GM12873 (cell line): ENCODE measurements around the gene TMC3.

ENCODE experiments used
- TF ChIP-seq, protein P1 (sequence below): IDR thresholded peaks from 2 replicates; pipeline ENCODE4 v1.5.1; 2012; ENCODE audit warnings: low read depth, mild to moderate bottlenecking, moderate library complexity, low read length, control low read depth; ENCODE audit not compliant: insufficient read depth; ENCODE audit errors: missing control alignments

Gene TMC3

DNA sequence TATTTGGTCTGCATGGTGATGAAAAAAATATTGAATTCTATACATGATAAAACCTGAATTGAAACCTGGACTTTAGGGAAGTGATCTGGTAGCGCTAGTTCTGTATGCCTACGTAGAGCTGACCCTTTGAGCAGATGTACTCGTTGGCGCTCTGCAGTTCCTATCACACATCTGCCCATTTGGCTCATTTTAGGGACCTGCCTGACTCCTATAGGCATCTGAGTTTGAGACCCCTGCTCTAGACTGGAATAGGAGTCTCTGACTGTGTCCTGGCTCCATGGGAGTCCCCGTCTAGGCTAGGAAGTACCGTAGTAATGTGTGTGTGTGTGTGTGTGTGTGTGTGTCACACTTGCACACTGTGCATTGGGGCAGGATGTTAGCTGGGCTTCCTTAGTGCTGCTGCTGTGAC lies 71.3 kb downstream of the TMC3 start:
- TF ChIP-seq, protein P1, sequence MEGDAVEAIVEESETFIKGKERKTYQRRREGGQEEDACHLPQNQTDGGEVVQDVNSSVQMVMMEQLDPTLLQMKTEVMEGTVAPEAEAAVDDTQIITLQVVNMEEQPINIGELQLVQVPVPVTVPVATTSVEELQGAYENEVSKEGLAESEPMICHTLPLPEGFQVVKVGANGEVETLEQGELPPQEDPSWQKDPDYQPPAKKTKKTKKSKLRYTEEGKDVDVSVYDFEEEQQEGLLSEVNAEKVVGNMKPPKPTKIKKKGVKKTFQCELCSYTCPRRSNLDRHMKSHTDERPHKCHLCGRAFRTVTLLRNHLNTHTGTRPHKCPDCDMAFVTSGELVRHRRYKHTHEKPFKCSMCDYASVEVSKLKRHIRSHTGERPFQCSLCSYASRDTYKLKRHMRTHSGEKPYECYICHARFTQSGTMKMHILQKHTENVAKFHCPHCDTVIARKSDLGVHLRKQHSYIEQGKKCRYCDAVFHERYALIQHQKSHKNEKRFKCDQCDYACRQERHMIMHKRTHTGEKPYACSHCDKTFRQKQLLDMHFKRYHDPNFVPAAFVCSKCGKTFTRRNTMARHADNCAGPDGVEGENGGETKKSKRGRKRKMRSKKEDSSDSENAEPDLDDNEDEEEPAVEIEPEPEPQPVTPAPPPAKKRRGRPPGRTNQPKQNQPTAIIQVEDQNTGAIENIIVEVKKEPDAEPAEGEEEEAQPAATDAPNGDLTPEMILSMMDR: no peak

DNA sequence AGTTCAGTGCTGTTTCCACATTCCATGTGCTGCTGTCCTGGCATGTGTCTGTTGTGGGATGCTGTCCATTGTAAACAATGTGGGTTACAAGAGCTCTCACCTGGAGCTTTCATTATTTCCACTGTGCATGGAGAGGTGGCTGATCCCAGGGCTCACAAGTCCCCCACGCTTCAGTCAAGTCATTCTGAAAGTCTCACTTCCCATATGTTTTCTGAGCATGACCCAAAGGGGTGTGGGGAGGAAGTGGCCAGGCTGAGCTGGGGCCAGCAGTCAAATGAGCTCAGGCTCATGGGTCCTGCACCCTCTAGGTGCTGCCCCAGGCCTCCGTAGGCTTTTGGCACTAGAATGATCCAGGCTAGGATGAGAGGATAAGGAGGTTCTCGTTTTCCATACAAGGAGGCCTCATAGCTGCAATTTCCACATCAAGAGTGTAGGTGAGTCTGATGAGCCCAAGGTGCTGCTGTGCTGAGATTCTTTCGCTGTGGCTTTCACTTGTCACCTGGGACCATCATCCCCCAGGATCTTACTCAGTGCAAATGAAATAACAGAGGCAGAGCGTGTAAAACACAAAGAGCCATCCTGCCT lies 72.1 kb downstream of the TMC3 start:
- TF ChIP-seq, protein P1: no peak

DNA sequence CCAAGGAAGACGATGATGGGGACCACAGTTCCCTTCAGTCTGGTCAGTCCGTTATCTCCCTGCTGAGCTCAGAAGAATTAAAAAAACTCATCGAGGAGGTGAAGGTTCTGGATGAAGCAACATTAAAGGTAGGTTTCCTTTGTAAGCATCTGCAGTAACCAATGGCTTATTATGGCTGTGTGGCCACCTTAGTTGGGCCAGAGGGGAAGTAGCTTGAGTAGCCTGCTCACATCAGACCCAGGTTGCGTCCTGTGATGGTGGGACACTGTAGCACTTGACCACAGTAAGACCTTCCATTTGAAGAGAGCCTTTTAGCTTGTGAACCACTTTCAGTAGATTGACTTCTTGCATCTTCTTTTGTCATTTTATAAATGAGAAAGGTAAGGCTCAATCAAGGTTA lies 72.6 kb downstream of the TMC3 start:
- TF ChIP-seq, protein P1: no peak

DNA sequence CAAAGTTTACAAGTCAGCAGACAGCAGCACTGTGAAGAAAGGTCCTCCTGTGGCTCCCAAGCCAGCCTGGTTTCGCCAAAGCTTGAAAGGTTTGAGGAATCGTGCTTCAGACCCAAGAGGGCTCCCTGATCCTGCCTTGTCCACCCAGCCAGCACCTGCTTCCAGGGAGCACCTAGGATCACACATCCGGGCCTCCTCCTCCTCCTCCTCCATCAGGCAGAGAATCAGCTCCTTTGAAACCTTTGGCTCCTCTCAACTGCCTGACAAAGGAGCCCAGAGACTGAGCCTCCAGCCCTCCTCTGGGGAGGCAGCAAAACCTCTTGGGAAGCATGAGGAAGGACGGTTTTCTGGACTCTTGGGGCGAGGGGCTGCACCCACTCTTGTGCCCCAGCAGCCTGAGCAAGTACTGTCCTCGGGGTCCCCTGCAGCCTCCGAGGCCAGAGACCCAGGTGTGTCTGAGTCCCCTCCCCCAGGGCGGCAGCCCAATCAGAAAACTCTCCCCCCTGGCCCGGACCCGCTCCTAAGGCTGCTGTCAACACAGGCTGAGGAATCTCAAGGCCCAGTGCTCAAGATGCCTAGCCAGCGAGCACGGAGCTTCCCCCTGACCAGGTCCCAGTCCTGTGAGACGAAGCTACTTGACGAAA lies 74.3 kb downstream of the TMC3 start:
- TF ChIP-seq, protein P1: no peak

DNA sequence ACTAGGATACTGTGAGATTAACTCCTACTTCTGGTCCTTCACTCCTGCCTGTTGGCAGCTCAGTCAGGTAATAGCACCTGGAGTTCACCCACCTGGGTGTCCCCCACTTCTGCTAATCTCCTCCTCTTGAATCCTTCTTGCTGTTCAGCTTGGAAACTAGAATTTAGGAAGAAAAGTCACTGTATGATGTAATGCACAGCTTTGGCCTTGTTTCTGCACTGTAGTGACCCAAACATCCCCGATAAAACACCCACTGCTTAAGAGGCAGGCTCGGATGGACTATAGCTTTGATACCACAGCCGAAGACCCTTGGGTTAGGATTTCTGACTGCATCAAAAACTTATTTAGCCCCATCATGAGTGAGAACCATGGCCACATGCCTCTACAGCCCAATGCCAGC lies 74.9 kb downstream of the TMC3 start:
- TF ChIP-seq, protein P1: no peak

DNA sequence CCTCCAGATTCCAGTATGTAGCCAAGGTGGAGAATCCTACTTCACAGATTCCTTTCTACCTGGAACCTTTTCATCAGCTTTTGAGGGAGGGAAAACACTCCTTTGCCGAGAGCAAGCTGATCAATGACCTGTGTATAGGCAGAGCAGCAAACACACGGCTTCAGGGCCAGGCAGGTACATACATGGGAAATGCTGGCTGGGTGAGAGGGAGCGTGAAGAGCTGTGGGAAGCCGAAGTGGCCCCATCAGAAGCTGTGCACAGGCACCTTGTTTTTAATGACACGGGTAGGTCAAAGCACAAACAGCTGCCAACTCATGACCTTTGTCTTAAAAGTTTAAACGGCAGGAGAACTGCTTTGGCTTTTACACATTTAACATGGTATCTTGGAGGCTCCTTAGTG lies 75.4 kb downstream of the TMC3 start:
- TF ChIP-seq, protein P1: no peak

DNA sequence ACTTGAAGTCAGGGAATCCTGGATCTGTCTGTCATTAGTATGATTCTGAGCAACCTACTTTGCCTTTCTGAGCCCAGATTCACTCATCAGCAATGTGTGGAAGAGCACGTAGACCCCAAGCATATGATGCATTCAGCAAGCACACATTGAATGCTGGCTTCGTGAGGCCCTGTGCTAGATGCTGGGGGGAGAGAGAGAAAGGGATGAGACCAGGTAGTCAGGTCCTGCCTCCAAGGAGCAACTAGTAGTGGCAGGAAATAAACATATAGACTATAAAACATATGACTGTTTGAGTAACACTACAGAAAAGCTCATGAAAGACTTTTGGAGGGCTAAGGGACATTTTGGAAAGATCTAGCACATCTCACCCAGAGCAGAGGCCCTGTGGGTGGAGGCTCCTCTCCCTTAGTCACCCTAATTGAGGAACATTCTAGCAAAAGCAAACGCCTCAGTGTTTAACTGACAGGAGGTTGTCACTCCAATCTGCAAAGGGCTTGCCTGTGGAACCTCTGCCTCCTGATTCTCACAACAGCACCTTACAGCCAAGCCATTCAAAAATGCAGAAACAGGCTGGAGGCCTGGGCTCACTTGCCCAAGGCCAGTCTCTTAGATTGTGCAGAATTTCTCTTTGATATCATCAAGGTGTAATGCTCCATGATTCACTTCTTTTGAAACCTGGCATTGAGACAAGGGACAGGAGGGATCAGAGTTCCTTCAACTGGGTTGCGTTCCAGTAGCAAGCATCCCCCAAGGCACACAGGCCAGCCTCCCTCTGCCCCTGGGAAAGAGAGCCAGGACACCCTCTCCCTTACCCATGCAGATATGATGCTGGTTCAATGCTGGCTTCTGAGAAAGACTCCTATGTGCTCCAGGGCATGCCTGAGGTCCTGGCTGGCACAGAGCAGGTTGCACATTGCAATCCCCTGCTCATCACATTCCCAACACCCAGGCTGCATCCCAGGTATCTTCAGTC lies 76.1 kb downstream of the TMC3 start:
- TF ChIP-seq, protein P1: no peak
